NCI-H460 (cell line): ENCODE data around the gene MAD2L1. TPM values are rescaled to one million over a fixed set of nuclear protein-coding genes. Genes with fewer than 3 reads are reported as not detected.
"Not testable (repeated sequence)": the region's sequence is repeated elsewhere in the genome, so short reads cannot be mapped to it uniquely, and the experiment has no call there.

Experiments used
- DNase-seq: peaks from one replicate; pipeline ENCODE4 v3.0.0-alpha.2; 2016; ENCODE audit warnings: low read depth; ENCODE audit errors: extremely low read depth
- polyA plus RNA-seq: library from polyadenylated mRNA; depleted of rRNA; stranded (reverse); fragments of >200 nt; gene quantifications from 2 replicates; pipeline ENCODE4 v1.2.3, GENCODE V29; 2014; cell fraction: nucleus; rRNA removed
- total RNA-seq: library from RNA; depleted of rRNA; stranded (reverse); fragments of >200 nt; shearing (Covaris generic); gene quantifications from 2 replicates; pipeline ENCODE4 v1.2.3, GENCODE V29; 2014; rRNA removed

MAD2L1 gene
- total RNA-seq, result 56.8 and 56.9 TPM in 2 replicates
- polyA plus RNA-seq, result 43.9 and 77.4 TPM in 2 replicates

- peak; percentile 97 for DNase-seq
Observed at GRCh38 chr4:120066517-120067340, at the start of gene MAD2L1. Gene MAD2L1, minus strand, starts transcription at chr4:120066848. Its CDS starts 114 bp downstream, at chr4:120066734.

GRCh38 chr4:120111745-120112144 lies 45.1 kb upstream of the MAD2L1 start:
- DNase-seq, result no peak

- DNase-seq, result no peak
Observed at GRCh38 chr4:120109406-120109805, 42.8 kb upstream of the MAD2L1 start.

GRCh38 chr4:120105472-120105871 lies 38.8 kb upstream of the MAD2L1 start:
- no peak for DNase-seq

GRCh38 chr4:120096508-120097297 lies 30.1 kb upstream of the MAD2L1 start:
- DNase-seq, result no peak

- DNase-seq, result no peak
Observed at GRCh38 chr4:120088507-120088906, 21.9 kb upstream of the MAD2L1 start.

GRCh38 chr4:120088066-120088465 lies 21.4 kb upstream of the MAD2L1 start:
- not testable (repeated sequence) for DNase-seq

- DNase-seq, result no peak
Observed at GRCh38 chr4:120085705-120086104, 19.1 kb upstream of the MAD2L1 start.

- no peak for DNase-seq
Observed at GRCh38 chr4:120084327-120084726, 17.7 kb upstream of the MAD2L1 start.

- no peak for DNase-seq
Observed at GRCh38 chr4:120083152-120083551, 16.5 kb upstream of the MAD2L1 start.

- DNase-seq, result no peak
Observed at GRCh38 chr4:120082251-120082650, 15.6 kb upstream of the MAD2L1 start.

GRCh38 chr4:120081726-120082125 lies 15.1 kb upstream of the MAD2L1 start:
- no peak for DNase-seq

- DNase-seq, result no peak
Observed at GRCh38 chr4:120080533-120080932, 13.9 kb upstream of the MAD2L1 start.

GRCh38 chr4:120079839-120080520 lies 13.3 kb upstream of the MAD2L1 start:
- DNase-seq, result no peak

- DNase-seq, result no peak
Observed at GRCh38 chr4:120078216-120078615, 11.6 kb upstream of the MAD2L1 start.

GRCh38 chr4:120071192-120071795 lies 4.6 kb upstream of the MAD2L1 start:
- DNase-seq, result peak; percentile 55

- DNase-seq, result no peak
Observed at GRCh38 chr4:120070196-120070595, 3.5 kb upstream of the MAD2L1 start.

- DNase-seq, result no peak
Observed at GRCh38 chr4:120065974-120066516, 603 bp downstream of the MAD2L1 start.

- DNase-seq, result no peak
Observed at GRCh38 chr4:120064887-120065286, 1.8 kb downstream of the MAD2L1 start.

GRCh38 chr4:120063711-120064110 lies 2.9 kb downstream of the MAD2L1 start:
- not testable (repeated sequence) for DNase-seq
